RPMI7951 (cell line): ENCODE results near the gene PPP1R2B. TPM values are rescaled to one million over a fixed set of nuclear protein-coding genes. Genes with fewer than 3 reads are reported as not detected.

Experiments used
- DNase-seq: peaks from one replicate; pipeline ENCODE4 v3.0.0-alpha.2; 2012; ENCODE audit warnings: low read depth
- total RNA-seq: library from RNA; depleted of rRNA; stranded (reverse); fragments of >200 nt; shearing (Covaris generic); gene quantifications from 2 replicates; pipeline ENCODE4 v1.2.3, GENCODE V29; 2014; rRNA removed

The PPP1R2B gene
- total RNA-seq, 1 experiment from 2014 or later: 0.12 TPM

GRCh38 chr5:156879665-156880285 lies 29.7 kb downstream of the PPP1R2B start:
- peak; percentile 14 for DNase-seq

- no peak for DNase-seq
Measured at GRCh38 chr5:156883316-156883875, 33.3 kb downstream of the PPP1R2B start.

GRCh38 chr5:156888520-156888919 lies 38.4 kb downstream of the PPP1R2B start:
- no peak for DNase-seq

DNA sequence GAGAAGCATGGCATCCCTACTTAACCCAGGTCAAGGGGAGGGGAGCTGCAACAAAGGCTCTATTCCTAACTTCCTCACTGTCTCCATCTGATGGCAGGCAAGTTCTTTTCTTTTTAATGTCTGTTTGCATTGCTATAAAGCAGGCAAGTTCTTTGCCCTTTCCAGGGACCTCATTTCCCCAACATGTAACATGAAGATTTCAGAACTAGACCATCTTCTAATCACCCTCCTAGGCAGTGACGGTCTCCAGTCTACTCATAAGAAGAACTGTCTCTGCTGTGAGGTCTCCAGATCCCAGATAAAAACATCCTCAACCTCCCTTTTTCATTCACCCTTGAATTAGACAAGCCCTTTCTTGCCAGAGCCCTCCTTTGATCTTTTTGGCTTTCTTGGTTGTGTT lies 42.1 kb downstream of the PPP1R2B start:
- no peak for DNase-seq

DNA sequence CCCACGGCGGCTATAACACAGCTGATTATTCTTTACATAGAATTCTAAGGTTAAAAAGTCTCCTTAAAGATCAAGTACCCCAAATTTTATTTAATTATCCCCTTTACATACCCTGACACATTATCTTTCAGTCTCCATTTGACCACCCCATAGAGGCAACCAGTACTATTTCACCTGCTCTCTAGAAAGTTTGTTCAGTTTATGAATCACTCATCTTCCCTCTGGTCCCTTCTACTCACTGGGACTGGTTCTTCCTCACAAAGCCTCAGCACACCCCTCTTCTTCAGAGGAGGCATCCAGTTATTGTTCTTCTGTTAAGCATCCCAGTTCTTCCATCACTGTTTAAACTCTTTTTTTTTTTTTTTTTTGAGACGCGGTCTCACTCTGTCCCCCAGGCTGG lies 42.8 kb downstream of the PPP1R2B start:
- no peak for DNase-seq

DNA sequence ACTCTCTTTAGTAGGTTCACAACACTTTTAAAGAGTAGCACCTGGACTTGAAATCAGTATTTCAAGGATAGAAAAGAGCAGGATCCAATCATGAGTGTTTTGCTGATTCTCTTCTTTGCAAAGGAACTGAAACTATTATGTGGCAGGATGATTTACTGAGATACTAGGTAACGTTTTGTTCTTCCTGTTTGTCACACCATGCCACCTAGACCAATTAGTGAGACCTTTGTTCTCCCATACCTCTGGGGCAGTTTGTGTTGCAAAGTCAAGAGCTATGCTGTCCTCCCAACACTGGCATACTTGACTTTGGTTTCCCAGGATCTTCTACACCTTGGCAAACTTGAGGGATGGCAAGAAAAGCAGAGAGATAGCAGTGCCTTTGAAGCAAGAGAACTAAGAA lies 43.4 kb downstream of the PPP1R2B start:
- DNase-seq: no peak

GRCh38 chr5:156896546-156896945 lies 46.5 kb downstream of the PPP1R2B start:
- DNase-seq: no peak

Other genes starting within 250 kb of the PPP1R2B start
- not detected in 2 replicates for gene TIMD4, start 112.9 kb downstream of the PPP1R2B start, total RNA-seq
- gene HAVCR1, start 208.8 kb downstream of the PPP1R2B start, total RNA-seq: not detected in 2 replicates